WTC11 (cell line): ENCODE measurements around the gene TMEM238. TPM values are rescaled to one million over a fixed set of nuclear protein-coding genes. Genes with fewer than 3 reads are reported as not detected.
A peak's percentile ranks its signal among the peaks of the same experiment; 100 is the strongest.

Source experiments
- ATAC-seq: fragments of 200-7000 bp; cut with Tn5 transposase; 2 replicates; pipeline ENCODE4 v1.10.0; 2021; ENCODE audit warnings: mild to moderate bottlenecking, moderate library complexity
- CTCF ChIA-PET: fragments of 300-600 bp; sonication (Branson Sonifier 250); formaldehyde crosslinking; loops from one replicate; lab custom pipeline; 2021; ENCODE audit warnings: antibody characterized with exemption; lab: Charles Lee
- POLR2A ChIA-PET: fragments of 350-600 bp; sonication (Branson Sonifier 250); formaldehyde crosslinking; loops from one replicate; lab custom pipeline; 2021; ENCODE audit warnings: antibody characterized with exemption; lab: Charles Lee
- DNase-seq: peaks from one replicate; pipeline ENCODE4 v3.0.0; 2021; ENCODE audit warnings: low spot score
- H3K27ac Mint-ChIP-seq: 2 replicates; pipeline ENCODE4 v1.8.0; 2021; ENCODE audit warnings: mixed read lengths
- H3K27me3 Mint-ChIP-seq: 2 replicates; pipeline ENCODE4 v1.8.0; 2021; ENCODE audit warnings: low read depth, mild to moderate bottlenecking, moderate library complexity, mixed read lengths
- H3K36me3 Mint-ChIP-seq: 2 replicates; pipeline ENCODE4 v1.8.0; 2021; ENCODE audit warnings: mixed read lengths
- H3K4me1 Mint-ChIP-seq: 2 replicates; pipeline ENCODE4 v1.8.0; 2022; ENCODE audit warnings: mixed read lengths
- H3K4me3 Mint-ChIP-seq: 2 replicates; pipeline ENCODE4 v1.8.0; 2021; ENCODE audit warnings: mild to moderate bottlenecking, moderate library complexity, mixed read lengths
- H3K9me3 Mint-ChIP-seq: 2 replicates; pipeline ENCODE4 v1.8.0; 2021; ENCODE audit warnings: mixed read lengths
- AFF4 ChIP-seq: sonication (generic); formaldehyde crosslinking; IDR thresholded peaks from 2 replicates; pipeline ENCODE4 v1.8.1; 2023; ENCODE audit warnings: mild to moderate bottlenecking, missing genetic modification reagents, borderline replicate concordance
- ARID4B ChIP-seq: sonication (generic); formaldehyde crosslinking; IDR thresholded peaks from 2 replicates; pipeline ENCODE4 v1.8.0; 2023; ENCODE audit warnings: missing genetic modification reagents, mild to moderate bottlenecking, borderline replicate concordance
- CREM ChIP-seq: sonication (generic); formaldehyde crosslinking; IDR thresholded peaks from 2 replicates; pipeline ENCODE4 v1.8.1; 2022; ENCODE audit warnings: mild to moderate bottlenecking, missing genetic modification reagents, moderate library complexity
- E2F1 ChIP-seq: sonication (generic); formaldehyde crosslinking; IDR thresholded peaks from 2 replicates; pipeline ENCODE4 v1.8.0; 2022; ENCODE audit warnings: mild to moderate bottlenecking, missing genetic modification reagents
- E2F5 ChIP-seq: sonication (generic); formaldehyde crosslinking; IDR thresholded peaks from 2 replicates; pipeline ENCODE4 v1.8.1; 2022; ENCODE audit warnings: mild to moderate bottlenecking, moderate library complexity, missing genetic modification reagents
- FOXJ3 ChIP-seq: sonication (generic); formaldehyde crosslinking; IDR thresholded peaks from 2 replicates; pipeline ENCODE4 v1.9.0; 2021; ENCODE audit warnings: missing genetic modification reagents, mild to moderate bottlenecking, borderline replicate concordance
- HMGA2 ChIP-seq: fragments of 250-450 bp; sonication (Bioruptor Pico); IDR thresholded peaks from 2 replicates; pipeline ENCODE4 v1.4.0; 2021; ENCODE audit warnings: mild to moderate bottlenecking, moderate library complexity
- JAZF1 ChIP-seq: fragments of 250-450 bp; sonication (Bioruptor Pico); IDR thresholded peaks from 2 replicates; pipeline ENCODE4 v1.9.0; 2021; ENCODE audit warnings: moderate library complexity, mild to moderate bottlenecking, inconsistent platforms
- RELA ChIP-seq: sonication (generic); formaldehyde crosslinking; IDR thresholded peaks from 2 replicates; pipeline ENCODE4 v1.8.1; 2022; ENCODE audit warnings: missing genetic modification reagents, mild to moderate bottlenecking, borderline replicate concordance
- SMAD4 ChIP-seq: sonication (generic); formaldehyde crosslinking; IDR thresholded peaks from 2 replicates; pipeline ENCODE4 v1.8.0; 2022; ENCODE audit warnings: mild to moderate bottlenecking, missing genetic modification reagents
- SOX15 ChIP-seq: fragments of 250-450 bp; sonication (Bioruptor Pico); IDR thresholded peaks from 2 replicates; pipeline ENCODE4 v1.9.0; 2021; ENCODE audit warnings: mild to moderate bottlenecking
- ZBTB43 ChIP-seq: sonication (generic); formaldehyde crosslinking; IDR thresholded peaks from 2 replicates; pipeline ENCODE4 v1.8.1; 2023; ENCODE audit warnings: mild to moderate bottlenecking, missing genetic modification reagents
- ZMAT4 ChIP-seq: fragments of 250-450 bp; sonication (Bioruptor Pico); IDR thresholded peaks from 2 replicates; pipeline ENCODE4 v1.9.0; 2021; ENCODE audit warnings: mild to moderate bottlenecking
- ZNF219 ChIP-seq: sonication (generic); formaldehyde crosslinking; IDR thresholded peaks from 2 replicates; pipeline ENCODE4 v1.8.0; 2023; ENCODE audit warnings: missing genetic modification reagents, mild to moderate bottlenecking, borderline replicate concordance
- ZNF317 ChIP-seq: sonication (generic); formaldehyde crosslinking; IDR thresholded peaks from 2 replicates; pipeline ENCODE4 v1.8.1; 2023; ENCODE audit warnings: low read depth, mild to moderate bottlenecking, moderate library complexity, missing genetic modification reagents, borderline replicate concordance
- total RNA-seq: library from RNA; stranded (reverse); gene quantifications from 3 replicates; pipeline ENCODE4 v1.2.3, GENCODE V29; 2021

Gene TMEM238
- total RNA-seq, 1 experiment from 2014 or later: 8.3 TPM

- TF ChIP-seq ARID4B (CRISPR knock-in tag) (no peak), E2F5 (CRISPR knock-in tag) (no peak), FOXJ3 (CRISPR knock-in tag) (no peak), HMGA2 (no peak), ZMAT4 (no peak), SOX15 (CRISPR knock-in tag) (no peak), ZBTB43 (no peak)
- TF ChIP-seq, all 79 proteins: peak for 0
Observed at GRCh38 chr19:55382013-55382412, 2.1 kb downstream of the TMEM238 start (continued).

GRCh38 chr19:55379174-55379573, 4.9 kb downstream of the TMEM238 start:
- Mint-ChIP-seq H3K36me3 (no peaks in the 10 kb centered on the region), H3K27me3 (peaks cover 58% of the 10 kb centered on the region), H3K4me1 (peaks cover 34% of the 10 kb centered on the region), H3K4me3 (no peak overlapping the region), H3K9me3 (no peaks in the 10 kb centered on the region), H3K27ac (peak overlapping the region; percentile 65; the same call in 1 of the 2 replicates)
- no peak for DNase-seq
- POLR2A ChIA-PET: no interaction called here
- CTCF ChIA-PET: interaction anchor here (1.5 kb wide), 1 partner anchor 40 kb away, joined by 3 read pairs; the partner anchor contains the start of gene KMT5C
- TF ChIP-seq CREM (CRISPR knock-in tag) (no peak), SMAD4 (CRISPR knock-in tag) (no peak), ZNF317 (CRISPR knock-in tag) (no peak), ZNF219 (CRISPR knock-in tag) (no peak), AFF4 (no peak), E2F1 (CRISPR knock-in tag) (no peak), RELA (CRISPR knock-in tag) (no peak), JAZF1 (CRISPR knock-in tag) (no peak), ZBTB43 (no peak)
- no peak for ATAC-seq
